NCI-H2196 treated with DMSO at 0.1 percent for 48 hours (cell line): ENCODE results near the gene CCM2L.

Experiments used
- DNase-seq: peaks from one replicate; lab custom pipeline; 2025; ENCODE audit not compliant: unreplicated experiment; lab: John Stamatoyannopoulos, UW

Gene CCM2L

GRCh38 chr20:32010101-32010500, at the start of gene CCM2L:
CCM2L (plus strand) TSS chr20:32010438; CDS start chr20:32010455, 17 bp downstream.
- DNase-seq = no peak

GRCh38 chr20:31962761-31963160, 47.5 kb upstream of the CCM2L start:
- DNase-seq = no peak

GRCh38 chr20:31963889-31964288, 46.3 kb upstream of the CCM2L start:
- no peak for DNase-seq

- no peak for DNase-seq
These were observed 43.1 kb upstream of the CCM2L start for GRCh38 chr20:31966991-31967655.

- peak; percentile 60 for DNase-seq
These were observed 42.4 kb upstream of the CCM2L start, which contains the start of gene XKR7 for GRCh38 chr20:31967830-31968249. XKR7 (plus strand) TSS chr20:31968151; CDS start chr20:31968176, 25 bp downstream.

GRCh38 chr20:31968291-31969126, 41.7 kb upstream of the CCM2L start:
- DNase-seq = no peak

- no peak for DNase-seq
These were observed 40.2 kb upstream of the CCM2L start for GRCh38 chr20:31969991-31970390.

GRCh38 chr20:31972471-31973021, 37.7 kb upstream of the CCM2L start:
- DNase-seq = no peak

GRCh38 chr20:31974296-31974695, 35.9 kb upstream of the CCM2L start:
- DNase-seq = no peak

- DNase-seq = no peak
These were observed 35.2 kb upstream of the CCM2L start for GRCh38 chr20:31974951-31975487.

- DNase-seq = no peak
These were observed 34.4 kb upstream of the CCM2L start for GRCh38 chr20:31975874-31976273.

- DNase-seq = no peak
These were observed 33.2 kb upstream of the CCM2L start for GRCh38 chr20:31977080-31977479.

GRCh38 chr20:31979713-31980426, 30.4 kb upstream of the CCM2L start:
- no peak for DNase-seq

- DNase-seq = no peak
These were observed 28.5 kb upstream of the CCM2L start for GRCh38 chr20:31981784-31982183.

GRCh38 chr20:31984981-31985471, 25.2 kb upstream of the CCM2L start:
- no peak for DNase-seq

GRCh38 chr20:31987744-31988143, 22.5 kb upstream of the CCM2L start:
- no peak for DNase-seq

- no peak for DNase-seq
These were observed 21.7 kb upstream of the CCM2L start for GRCh38 chr20:31988430-31989015.

- DNase-seq = no peak
These were observed 21.1 kb upstream of the CCM2L start for GRCh38 chr20:31989030-31989645.

- no peak for DNase-seq
These were observed 19.4 kb upstream of the CCM2L start for GRCh38 chr20:31990641-31991338.
